ENCODE data around the gene NFS1. TPM values are rescaled to one million over a fixed set of nuclear protein-coding genes. Genes with fewer than 3 reads are reported as not detected.

NFS1 gene
- total and polyA plus RNA-seq, 2 of the 8 experiments (the other 6 are each of a cell fraction or from before 2014, with no cell fraction given) = 26.1 to 38.8 TPM

GRCh38 chr20:35637276-35637675 is 61.9 kb downstream of the NFS1 start (continued):
- TF ChIP-seq GABPA (IDR thresholded peaks at IDR 0.05; ENCODE audit: borderline replicate concordance, insufficient read depth, low read length) (no peak), CTBP2 (IDR thresholded peaks at IDR 0.05; ENCODE audit: borderline replicate concordance, insufficient read depth, insufficient read length, low read length) (no peak), EZH2 (IDR thresholded peaks at IDR 0.05; ENCODE audit: low read depth, low read length, severe bottlenecking) (no peak), TAF1 (IDR thresholded peaks at IDR 0.05; ENCODE audit: low read depth, low read length) (no peak)
